Breast epithelium (tissue), 3 donors: ENCODE measurements around the gene APLF.

Experiments used
- POLR2A ChIP-seq: fragments of 450-650 bp; IDR thresholded peaks from one replicate; pipeline ENCODE4 v1.6.1; 2016; ENCODE audit warnings: antibody characterized with exemption, mild to moderate bottlenecking, moderate library complexity
- POLR2AphosphoS5 ChIP-seq, 3 donors: sonication (generic); formaldehyde crosslinking; IDR thresholded peaks; one replicate each; pipeline ENCODE4 v1.6.1; 2017; ENCODE audit warnings: antibody characterized with exemption in 3 of 3
- TF ChIP-seq, protein P1 (sequence below), 3 donors: fragments of 450-650 bp; IDR thresholded peaks; one replicate each; pipeline ENCODE4 v1.5.1; 2016 to 2017; ENCODE audit warnings: antibody characterized with exemption in 3 of 3, mild to moderate bottlenecking in 3 of 3, moderate library complexity in 3 of 3

DNA sequence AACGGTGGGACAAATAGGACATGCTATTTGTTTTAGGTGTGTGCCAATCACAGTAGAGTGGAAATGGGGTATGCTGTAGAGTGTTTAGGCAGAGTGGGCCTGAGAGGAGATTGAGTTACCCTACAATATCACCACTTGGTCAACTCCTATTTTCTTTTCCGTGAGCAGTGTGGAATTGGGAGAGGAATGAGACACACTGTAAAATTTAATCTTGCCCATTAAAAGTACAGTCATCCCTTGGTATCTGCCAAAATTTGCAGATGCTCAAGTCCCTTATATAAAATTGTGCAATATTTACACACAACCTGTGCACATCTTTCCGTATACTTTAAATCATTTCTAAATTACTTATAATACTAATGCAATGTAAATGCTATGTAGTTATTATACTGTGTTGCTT lies 12.7 kb upstream of the APLF start:
- TF ChIP-seq POLR2AphosphoS5 (IDR thresholded peaks at IDR 0.05) (no peak), POLR2A (no peak)
- TF ChIP-seq, protein P1, sequence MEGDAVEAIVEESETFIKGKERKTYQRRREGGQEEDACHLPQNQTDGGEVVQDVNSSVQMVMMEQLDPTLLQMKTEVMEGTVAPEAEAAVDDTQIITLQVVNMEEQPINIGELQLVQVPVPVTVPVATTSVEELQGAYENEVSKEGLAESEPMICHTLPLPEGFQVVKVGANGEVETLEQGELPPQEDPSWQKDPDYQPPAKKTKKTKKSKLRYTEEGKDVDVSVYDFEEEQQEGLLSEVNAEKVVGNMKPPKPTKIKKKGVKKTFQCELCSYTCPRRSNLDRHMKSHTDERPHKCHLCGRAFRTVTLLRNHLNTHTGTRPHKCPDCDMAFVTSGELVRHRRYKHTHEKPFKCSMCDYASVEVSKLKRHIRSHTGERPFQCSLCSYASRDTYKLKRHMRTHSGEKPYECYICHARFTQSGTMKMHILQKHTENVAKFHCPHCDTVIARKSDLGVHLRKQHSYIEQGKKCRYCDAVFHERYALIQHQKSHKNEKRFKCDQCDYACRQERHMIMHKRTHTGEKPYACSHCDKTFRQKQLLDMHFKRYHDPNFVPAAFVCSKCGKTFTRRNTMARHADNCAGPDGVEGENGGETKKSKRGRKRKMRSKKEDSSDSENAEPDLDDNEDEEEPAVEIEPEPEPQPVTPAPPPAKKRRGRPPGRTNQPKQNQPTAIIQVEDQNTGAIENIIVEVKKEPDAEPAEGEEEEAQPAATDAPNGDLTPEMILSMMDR (IDR thresholded peaks at IDR 0.05): no peak
